Measurements from ENCODE around the gene ATG5. TPM values are rescaled to one million over a fixed set of nuclear protein-coding genes. Genes with fewer than 3 reads are reported as not detected.

Gene ATG5
- total RNA-seq, 1 experiment from 2014 or later: 26.9 TPM

- CTCF ChIA-PET: no interaction called here
Measured at GRCh38 chr6:106212576-106212975, 113.0 kb downstream of the ATG5 start.

GRCh38 chr6:106206905-106207304 lies 118.7 kb downstream of the ATG5 start:
- H3K27ac Mint-ChIP-seq (ENCODE audit: unreplicated experiment): no peak overlapping the region
- Histone ChIP-seq H3K4me1 (no peaks in the 10 kb centered on the region), H3K4me3 (ENCODE audit: low read depth, low read length) (no peak overlapping the region), H3K27me3 (replicated peaks; ENCODE audit: control insufficient read depth, insufficient read depth, low read length) (no peaks in the 10 kb centered on the region), H3K9me3 (no peaks in the 10 kb centered on the region; the same call in 1 of the 2 replicates), H3K36me3 (ENCODE audit: control insufficient read depth, insufficient read depth, low read length) (no peaks in the 10 kb centered on the region)
- peaks cover 6% of the 10 kb centered on the region for H3K36me3 Mint-ChIP-seq (ENCODE audit: insufficient read depth, unreplicated experiment)
- H3K4me1 Mint-ChIP-seq (ENCODE audit: low read depth, unreplicated experiment): no peaks in the 10 kb centered on the region
- no peak for TF ChIP-seq CTCF (IDR thresholded peaks at IDR 0.05; ENCODE audit: insufficient read depth in 1 of 2, low read depth in 1 of 2, low read length in 1 of 2, severe bottlenecking in 1 of 2, unreplicated experiment in 1 of 2)
- no peaks in the 10 kb centered on the region for H3K27me3 Mint-ChIP-seq (ENCODE audit: insufficient read depth, unreplicated experiment)
- H3K9me3 Mint-ChIP-seq (ENCODE audit: unreplicated experiment): no peaks in the 10 kb centered on the region
- intact Hi-C loops (cut with micrococcal nuclease; ENCODE audit: unreplicated experiment): no loop called here
- DNase-seq: no peak
- BruUV-seq (replicated peaks): no TSS peak
- no peak overlapping the region for H3K4me3 Mint-ChIP-seq (ENCODE audit: unreplicated experiment)
- CTCF ChIA-PET: no interaction called here
- POLR2A ChIA-PET: no interaction called here

More at GRCh38 chr6:106212576-106212975, 113.0 kb downstream of the ATG5 start:
- Mint-ChIP-seq H3K4me1 (ENCODE audit: low read depth, unreplicated experiment) (no peaks in the 10 kb centered on the region), H3K9me3 (ENCODE audit: unreplicated experiment) (no peaks in the 10 kb centered on the region), H3K4me3 (ENCODE audit: unreplicated experiment) (no peak overlapping the region), H3K36me3 (ENCODE audit: insufficient read depth, unreplicated experiment) (peaks cover 6% of the 10 kb centered on the region), H3K27me3 (ENCODE audit: insufficient read depth, unreplicated experiment) (no peaks in the 10 kb centered on the region), H3K27ac (ENCODE audit: unreplicated experiment) (no peak overlapping the region)
- no peak for DNase-seq
- BruUV-seq (replicated peaks): no TSS peak
- no peaks in the 10 kb centered on the region for H3K4me1 ChIP-seq
- H3K36me3 ChIP-seq (ENCODE audit: control insufficient read depth, insufficient read depth, low read length): no peaks in the 10 kb centered on the region
- H3K9me3 ChIP-seq: no peaks in the 10 kb centered on the region
- POLR2A ChIA-PET: no interaction called here
- no peak for TF ChIP-seq CTCF (IDR thresholded peaks at IDR 0.05; ENCODE audit: insufficient read depth in 1 of 2, low read depth in 1 of 2, low read length in 1 of 2, severe bottlenecking in 1 of 2, unreplicated experiment in 1 of 2)
- intact Hi-C loops (cut with micrococcal nuclease; ENCODE audit: unreplicated experiment): no loop called here
- H3K27me3 ChIP-seq (replicated peaks; ENCODE audit: control insufficient read depth, insufficient read depth, low read length): no peaks in the 10 kb centered on the region
- H3K4me3 ChIP-seq (ENCODE audit: low read depth, low read length): no peak overlapping the region

- H3K4me3 Mint-ChIP-seq (ENCODE audit: unreplicated experiment): no peak overlapping the region
- peaks cover 15% of the 10 kb centered on the region for H3K36me3 Mint-ChIP-seq (ENCODE audit: insufficient read depth, unreplicated experiment)
- H3K27me3 Mint-ChIP-seq (ENCODE audit: insufficient read depth, unreplicated experiment): no peaks in the 10 kb centered on the region
- no peak for TF ChIP-seq CTCF (IDR thresholded peaks at IDR 0.05; ENCODE audit: insufficient read depth in 1 of 2, low read depth in 1 of 2, low read length in 1 of 2, severe bottlenecking in 1 of 2, unreplicated experiment in 1 of 2)
- DNase-seq: no peak
- H3K4me1 ChIP-seq: no peaks in the 10 kb centered on the region
- CTCF ChIA-PET: no interaction called here
- POLR2A ChIA-PET: no interaction called here
- no peak overlapping the region for H3K4me3 ChIP-seq (ENCODE audit: low read depth, low read length)
- H3K36me3 ChIP-seq (ENCODE audit: control insufficient read depth, insufficient read depth, low read length): no peaks in the 10 kb centered on the region
- intact Hi-C loops (cut with micrococcal nuclease; ENCODE audit: unreplicated experiment): no loop called here
- H3K27ac Mint-ChIP-seq (ENCODE audit: unreplicated experiment): no peak overlapping the region
- no TSS peak for BruUV-seq (replicated peaks)
- H3K9me3 ChIP-seq: no peaks in the 10 kb centered on the region; the same call in 1 of the 2 replicates
- no peaks in the 10 kb centered on the region for H3K27me3 ChIP-seq (replicated peaks; ENCODE audit: control insufficient read depth, insufficient read depth, low read length)
- no peaks in the 10 kb centered on the region for H3K4me1 Mint-ChIP-seq (ENCODE audit: low read depth, unreplicated experiment)
- H3K9me3 Mint-ChIP-seq (ENCODE audit: unreplicated experiment): no peaks in the 10 kb centered on the region
Measured at GRCh38 chr6:106204961-106205360, 120.6 kb downstream of the ATG5 start.

Measured in Caco-2 (cell line).